Myocyte (in vitro differentiated cells): Measurements from ENCODE around the gene MYZAP. TPM values are rescaled to one million over a fixed set of nuclear protein-coding genes. Genes with fewer than 3 reads are reported as not detected.

Source experiments
- DNase-seq: peaks from one replicate; pipeline ENCODE4 v3.0.0-alpha.2; 2012; ENCODE audit warnings: low read depth
- polyA plus RNA-seq: library from polyadenylated mRNA; unstranded; fragments of >200 nt; gene quantifications from one replicate; pipeline ENCODE4 v1.2.1, GENCODE V29; 2012; ENCODE audit warnings: missing spikeins
- total RNA-seq: library from RNA; depleted of rRNA; stranded (reverse); fragments of >200 nt; gene quantifications from 2 replicates; pipeline ENCODE4 v1.2.3, GENCODE V29; 2014

Gene MYZAP
- 1.5 and 3.9 TPM in 2 replicates for total RNA-seq
- polyA plus RNA-seq: 0.57 TPM

GRCh38 chr15:57591822-57592367 lies at the start of gene MYZAP:
TSS of gene MYZAP (plus strand) at chr15:57591904. CDS start at chr15:57592035, 131 bp downstream.
- DNase-seq: no peak

- no peak for DNase-seq
These were observed 49.2 kb upstream of the MYZAP start for GRCh38 chr15:57542505-57542817.

- DNase-seq: no peak
These were observed 46.7 kb upstream of the MYZAP start for GRCh38 chr15:57544848-57545480.

GRCh38 chr15:57545995-57546394 lies 45.7 kb upstream of the MYZAP start:
- no peak for DNase-seq

- DNase-seq: no peak
These were observed 44.4 kb upstream of the MYZAP start for GRCh38 chr15:57547243-57547755.

GRCh38 chr15:57548351-57548750 lies 43.4 kb upstream of the MYZAP start:
- no peak for DNase-seq

GRCh38 chr15:57548835-57549234 lies 42.9 kb upstream of the MYZAP start:
- no peak for DNase-seq

GRCh38 chr15:57549935-57550334 lies 41.8 kb upstream of the MYZAP start:
- peak; percentile 44 for DNase-seq

- no peak for DNase-seq
These were observed 41.1 kb upstream of the MYZAP start for GRCh38 chr15:57550640-57551039.

- DNase-seq: peak; percentile 68
These were observed 39.7 kb upstream of the MYZAP start for GRCh38 chr15:57551715-57552677.

GRCh38 chr15:57552678-57553334 lies 38.9 kb upstream of the MYZAP start:
- DNase-seq: no peak

- no peak for DNase-seq
These were observed 38.2 kb upstream of the MYZAP start for GRCh38 chr15:57553526-57553925.

- peak; percentile 94 for DNase-seq
These were observed 37.5 kb upstream of the MYZAP start for GRCh38 chr15:57554063-57554811.

GRCh38 chr15:57554812-57555179 lies 36.9 kb upstream of the MYZAP start:
- DNase-seq: no peak

- DNase-seq: peak; percentile 76
These were observed 36.4 kb upstream of the MYZAP start for GRCh38 chr15:57555270-57555669.

GRCh38 chr15:57556040-57556439 lies 35.7 kb upstream of the MYZAP start:
- no peak for DNase-seq

GRCh38 chr15:57557267-57557666 lies 34.4 kb upstream of the MYZAP start:
- DNase-seq: no peak

- DNase-seq: no peak
These were observed 33.9 kb upstream of the MYZAP start for GRCh38 chr15:57557810-57558209.

- DNase-seq: peak; percentile 61
These were observed 31.8 kb upstream of the MYZAP start for GRCh38 chr15:57559875-57560274.

- peak; percentile 84 for DNase-seq
These were observed 30.5 kb upstream of the MYZAP start for GRCh38 chr15:57561041-57561711.
